Measurements from ENCODE around the gene ZDHHC12.

The ZDHHC12 gene, protein sequence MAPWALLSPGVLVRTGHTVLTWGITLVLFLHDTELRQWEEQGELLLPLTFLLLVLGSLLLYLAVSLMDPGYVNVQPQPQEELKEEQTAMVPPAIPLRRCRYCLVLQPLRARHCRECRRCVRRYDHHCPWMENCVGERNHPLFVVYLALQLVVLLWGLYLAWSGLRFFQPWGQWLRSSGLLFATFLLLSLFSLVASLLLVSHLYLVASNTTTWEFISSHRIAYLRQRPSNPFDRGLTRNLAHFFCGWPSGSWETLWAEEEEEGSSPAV

DNA sequence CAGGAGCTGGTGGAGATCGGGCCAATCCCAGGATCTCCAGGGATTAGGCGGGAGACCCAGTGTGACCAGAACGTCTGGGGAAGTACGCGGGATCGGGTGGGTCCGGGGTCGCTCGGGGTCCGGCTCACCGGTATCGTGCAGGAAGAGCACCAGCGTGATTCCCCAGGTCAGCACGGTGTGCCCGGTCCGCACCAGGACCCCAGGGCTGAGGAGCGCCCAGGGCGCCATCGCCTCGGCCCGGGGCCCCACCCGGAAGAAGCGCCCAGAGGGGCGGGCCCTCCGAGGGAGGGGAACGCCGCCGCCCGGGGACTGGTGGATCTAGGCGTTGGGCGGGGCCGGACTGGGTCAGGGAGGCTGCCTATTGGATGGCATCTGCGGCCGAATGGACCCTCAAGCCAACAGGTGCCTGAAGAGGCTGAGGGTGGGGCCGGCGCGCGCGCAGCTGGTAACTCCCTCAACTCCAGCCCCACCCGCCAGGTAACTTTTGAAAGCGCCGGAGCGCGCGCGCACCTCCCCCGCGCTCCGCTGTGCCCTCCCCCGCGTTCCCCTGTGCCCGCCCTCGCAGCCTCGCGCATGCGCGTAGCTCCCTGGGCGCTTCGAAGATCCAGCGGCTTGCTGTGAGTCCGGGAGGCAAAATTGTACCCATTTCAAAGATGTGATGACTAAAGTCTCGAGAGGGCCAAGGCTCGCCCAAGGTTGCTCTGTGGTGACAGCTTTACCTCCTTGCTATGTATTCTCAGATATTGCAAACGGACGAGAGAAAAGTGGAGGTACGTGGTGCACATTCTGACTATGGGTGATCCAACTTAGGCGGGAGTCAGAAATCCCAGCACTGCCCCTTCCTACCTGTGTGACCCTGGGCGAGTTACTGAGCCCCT, at the start of gene ZDHHC12:
TSS of gene ZDHHC12 (minus strand) at position 262 of the 878 bp plus-strand sequence. CDS start at position 228, 34 bp downstream.
- DNase-seq, result peak; percentile 96

- DNase-seq, result no peak
Observed at GRCh38 chr9:128773049-128773448, 49.1 kb upstream of the ZDHHC12 start.

- DNase-seq, result peak; percentile 92
Observed at GRCh38 chr9:128771745-128772519, 48.0 kb upstream of the ZDHHC12 start, which contains the start of gene ZER1. Gene ZER1 (minus strand): TSS chr9:128771927. CDS start chr9:128755565, 16,362 bp downstream.

GRCh38 chr9:128771094-128771721, 47.3 kb upstream of the ZDHHC12 start:
- peak; percentile 6 for DNase-seq

GRCh38 chr9:128770286-128771030, 46.5 kb upstream of the ZDHHC12 start:
- DNase-seq, result no peak

DNA sequence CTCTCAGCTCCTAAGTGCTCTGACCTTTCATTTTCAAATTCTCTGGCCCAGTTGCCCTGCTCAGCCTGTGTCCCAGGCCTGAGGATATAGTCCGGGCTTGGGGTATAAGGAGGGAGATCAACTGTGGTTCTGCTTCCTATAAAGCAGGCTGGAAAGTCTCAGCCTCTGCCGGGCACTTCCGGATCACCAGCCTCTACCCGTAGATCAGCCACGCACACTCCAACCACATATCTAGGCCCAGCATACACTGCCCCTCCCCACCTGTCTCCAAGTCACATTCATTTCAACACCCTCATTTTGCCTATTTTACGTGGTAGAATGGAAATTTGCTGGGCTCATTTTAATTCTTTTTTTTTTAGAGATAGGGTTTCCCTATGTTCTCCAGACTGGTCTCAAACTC, 44.7 kb upstream of the ZDHHC12 start:
- DNase-seq, result no peak

- DNase-seq, result no peak
Observed at GRCh38 chr9:128765499-128765898, 41.6 kb upstream of the ZDHHC12 start.

GRCh38 chr9:128764361-128764760, 40.4 kb upstream of the ZDHHC12 start:
- DNase-seq, result no peak

- DNase-seq, result no peak
Observed at GRCh38 chr9:128762671-128763449, 38.9 kb upstream of the ZDHHC12 start.

GRCh38 chr9:128757602-128758001, 33.7 kb upstream of the ZDHHC12 start:
- DNase-seq, result no peak

GRCh38 chr9:128753627-128754026, 29.7 kb upstream of the ZDHHC12 start:
- no peak for DNase-seq

DNA sequence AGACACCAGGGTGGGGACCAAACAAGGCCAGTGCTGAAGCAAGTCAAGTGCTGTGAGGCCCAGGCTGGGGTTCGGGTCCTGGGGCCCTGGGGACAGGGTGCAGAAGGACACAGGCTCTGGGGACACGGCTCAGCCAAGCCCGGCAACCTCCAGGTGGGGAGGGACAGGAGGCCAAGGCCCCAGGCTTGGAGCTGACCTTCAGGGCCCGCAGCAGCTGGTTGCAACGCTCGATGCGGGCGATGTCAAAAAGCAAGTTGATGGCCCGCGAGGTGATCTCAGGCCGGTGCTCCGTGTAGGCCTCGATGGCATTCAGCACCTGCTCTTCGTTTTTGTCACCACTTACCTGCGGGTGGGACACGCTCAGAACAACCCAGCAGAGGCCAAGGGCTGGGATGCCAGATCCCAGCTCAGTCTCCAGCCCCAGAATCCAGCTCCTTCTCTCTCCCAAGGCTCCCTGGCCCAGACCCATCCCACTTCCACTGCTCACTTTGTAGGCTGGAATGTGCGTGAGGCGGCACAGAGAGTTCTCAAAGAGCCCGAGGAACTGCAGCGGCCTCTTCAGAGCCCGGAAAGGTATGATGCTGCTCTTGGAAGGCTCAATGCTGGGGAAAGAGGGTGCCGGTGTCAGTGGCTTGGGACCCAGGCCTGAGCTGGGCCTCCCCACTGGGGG, 27.1 kb upstream of the ZDHHC12 start:
- DNase-seq, result no peak

DNA sequence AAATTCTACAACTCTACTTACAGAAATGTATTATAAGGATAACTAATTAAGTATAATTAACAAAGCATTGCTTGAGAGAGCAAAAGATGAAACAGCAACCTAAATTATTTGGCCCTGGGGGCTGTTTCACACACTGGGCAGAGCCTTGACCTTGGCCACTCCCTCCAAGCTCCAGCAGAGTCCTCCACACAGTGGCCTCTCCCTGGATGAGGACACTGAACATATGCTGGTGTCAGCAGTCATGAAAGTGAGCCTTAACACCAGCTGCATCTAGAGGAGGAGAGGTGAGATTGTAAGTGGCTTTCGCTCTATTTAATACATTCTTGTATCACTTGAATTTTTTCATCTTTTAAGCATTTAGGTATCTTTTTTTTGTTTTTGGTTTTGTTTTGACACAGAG, 23.3 kb upstream of the ZDHHC12 start:
- DNase-seq, result no peak

- no peak for DNase-seq
Observed at GRCh38 chr9:128743421-128743820, 19.5 kb upstream of the ZDHHC12 start.

DNA sequence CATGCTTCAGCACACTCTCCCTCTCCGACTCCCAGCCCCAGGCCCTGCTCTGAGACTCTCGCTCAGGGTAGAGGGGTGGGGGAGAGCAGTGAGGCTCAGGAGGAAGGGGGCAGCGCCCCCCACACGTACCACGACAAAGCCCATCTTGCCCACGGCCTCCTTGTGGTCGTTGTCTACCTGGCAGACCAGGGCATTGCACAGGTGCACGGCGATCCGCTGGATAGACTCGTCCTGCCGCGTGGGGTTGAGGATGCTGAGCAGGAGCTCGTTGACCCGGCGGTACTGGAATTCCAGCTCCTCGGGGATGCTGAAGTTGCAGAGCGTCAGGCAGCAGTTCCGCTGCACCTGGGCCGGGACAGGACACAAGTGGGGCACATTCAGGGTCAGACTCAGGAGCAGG, 18.5 kb upstream of the ZDHHC12 start:
- DNase-seq, result no peak

GRCh38 chr9:128735373-128735772, 11.4 kb upstream of the ZDHHC12 start:
- no peak for DNase-seq

DNA sequence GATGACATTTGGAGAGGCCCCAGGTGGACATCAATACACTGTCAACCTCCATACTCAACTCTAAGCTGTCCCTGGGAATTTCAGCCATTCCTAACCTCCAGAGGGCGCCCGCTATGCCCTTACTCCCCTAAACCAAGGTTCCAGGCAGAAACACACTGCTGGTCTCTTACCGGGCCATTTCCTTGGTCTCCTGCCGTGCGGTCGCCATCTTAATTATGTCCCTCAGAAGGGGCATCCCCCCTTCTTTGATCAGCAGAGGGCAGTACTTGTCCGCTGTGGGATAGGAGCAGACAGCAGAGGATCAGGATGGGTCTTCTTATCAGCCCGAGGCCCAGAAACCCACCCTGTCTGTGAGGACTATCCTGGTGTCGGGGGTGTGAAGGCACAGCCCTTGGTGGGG, 9.3 kb upstream of the ZDHHC12 start:
- no peak for DNase-seq

- no peak for DNase-seq
Observed at GRCh38 chr9:128732576-128732975, 8.6 kb upstream of the ZDHHC12 start.

- no peak for DNase-seq
Observed at GRCh38 chr9:128731691-128732090, 7.8 kb upstream of the ZDHHC12 start.

GRCh38 chr9:128731093-128731492, 7.2 kb upstream of the ZDHHC12 start:
- no peak for DNase-seq

All from activated T-cell treated with anti-CD3 and anti-CD28 coated beads for 4 hours (primary cell).